Esophagus muscularis mucosa (tissue), 4 donors: ENCODE results near the gene RMI2. TPM values are rescaled to one million over a fixed set of nuclear protein-coding genes. Genes with fewer than 3 reads are reported as not detected.

Experiments used
- DNase-seq: peaks from one replicate; pipeline ENCODE4 v3.0.0-alpha.2; 2017; ENCODE audit errors: extremely low spot score
- H3K27ac ChIP-seq, 4 donors: fragments of 200-600 bp; sonication (generic); replicated peaks in 1 of 4; 1 replicate in 3 of 4; 2 replicates in 1 of 4; pipeline ENCODE4 v1.5.1; 2016 to 2019; ENCODE audit warnings: mild to moderate bottlenecking in 1 of 4
- H3K27me3 ChIP-seq, 4 donors: fragments of 200-600 bp; sonication (generic); one replicate each; pipeline versions ENCODE4 v1.5.1 to v1.6.0; 2016 to 2019
- H3K36me3 ChIP-seq, 4 donors: fragments of 200-600 bp; sonication (generic); one replicate each; pipeline ENCODE4 v1.5.1; 2016 to 2019
- H3K4me1 ChIP-seq, 4 donors: fragments of 200-600 bp; sonication (generic); one replicate each; pipeline ENCODE4 v1.5.1; 2016 to 2019
- H3K4me3 ChIP-seq, 4 donors: fragments of 200-600 bp; sonication (generic); 1 replicate in 2 of 4; 2 replicates in 2 of 4; pipeline ENCODE4 v1.5.1; 2016 to 2019; ENCODE audit warnings: mild to moderate bottlenecking in 4 of 4, moderate library complexity in 1 of 4
- H3K9me3 ChIP-seq, 4 donors: fragments of 200-600 bp; sonication (generic); 1 replicate in 3 of 4; 2 replicates in 1 of 4; pipeline ENCODE4 v1.5.1; 2016 to 2019
- CTCF ChIP-seq, 3 experiments: fragments of 200-600 bp in 2 of 3; fragments of 450-650 bp in 1 of 3; sonication (generic) in 2 of 3; IDR thresholded peaks; one replicate each; pipeline ENCODE4 v1.5.1; 2017 to 2019; ENCODE audit warnings: antibody characterized with exemption in 3 of 3, mild to moderate bottlenecking in 2 of 3, moderate library complexity in 1 of 3
- EP300 ChIP-seq: sonication (generic); formaldehyde crosslinking; IDR thresholded peaks from one replicate; pipeline ENCODE4 v1.6.1; 2017; ENCODE audit warnings: antibody characterized with exemption
- POLR2A ChIP-seq: fragments of 450-650 bp; IDR thresholded peaks from one replicate; pipeline ENCODE4 v1.6.1; 2017; ENCODE audit warnings: antibody characterized with exemption, moderate library complexity, mild to moderate bottlenecking, low read depth
- POLR2AphosphoS5 ChIP-seq, 2 donors: sonication (generic); formaldehyde crosslinking; IDR thresholded peaks; one replicate each; pipeline ENCODE4 v1.6.1; 2017; ENCODE audit warnings: antibody characterized with exemption in 2 of 2
- WGBS: methylation state at CpG from one replicate; pipeline ENCODE4 v1.1.5; 2018; 5-methylcytosine and 5-hydroxymethylcytosine counted together
- intact Hi-C: fragments of 100-400 bp; cut with DNase I; formaldehyde crosslinking; loops from one replicate; pipeline ENCODE4 v1.15.1; 2023
- total RNA-seq, 4 donors: library from RNA; depleted of rRNA; stranded (reverse); fragments of >200 nt; gene quantifications; one replicate each; pipeline versions ENCODE4 v1.1.0 to v1.2.1, GENCODE V29; 2016

RMI2 gene
- total RNA-seq, 4 donors from 2014 or later = 0.29 to 1.7 (median 0.33) TPM; not detected in 1

- H3K36me3 ChIP-seq = no peaks in the 10 kb centered on the region
- H3K4me1 ChIP-seq = peaks cover 0 to 12% (median 3%) of the 10 kb centered on the region in 4 donors
- peaks cover 0 to 6% (median 0%) of the 10 kb centered on the region in 4 donors for H3K27me3 ChIP-seq
- TF ChIP-seq POLR2AphosphoS5 (IDR thresholded peaks at IDR 0.05) (no peak), POLR2A (no peak), EP300 (no peak), CTCF (IDR thresholded peaks at IDR 0.05) (no peak)
- DNase-seq = no peak
- no peaks in the 10 kb centered on the region for H3K9me3 ChIP-seq
- H3K4me3 ChIP-seq = no peak overlapping the region
- H3K27ac ChIP-seq = no peak overlapping the region
- 96% methylated on average over 5 of the region's 8 CpGs for WGBS
- intact Hi-C loops = no loop called here
These were observed 30.9 kb upstream of the RMI2 start for GRCh38 chr16:11314309-11314894.

GRCh38 chr16:11315510-11315909 lies 29.7 kb upstream of the RMI2 start:
- peaks cover 0 to 6% (median 0%) of the 10 kb centered on the region in 4 donors for H3K27me3 ChIP-seq
- intact Hi-C loops = no loop called here
- peaks cover 0 to 12% (median 3%) of the 10 kb centered on the region in 4 donors for H3K4me1 ChIP-seq
- no peak overlapping the region for H3K4me3 ChIP-seq
- H3K36me3 ChIP-seq = no peaks in the 10 kb centered on the region
- TF ChIP-seq EP300 (no peak), POLR2A (no peak), POLR2AphosphoS5 (IDR thresholded peaks at IDR 0.05) (no peak), CTCF (IDR thresholded peaks at IDR 0.05) (no peak)
- H3K9me3 ChIP-seq = no peaks in the 10 kb centered on the region
- 46% methylated on average over 12 of the region's 13 CpGs for WGBS
- DNase-seq = no peak
- H3K27ac ChIP-seq = no peak overlapping the region

- H3K27me3 ChIP-seq = peaks cover 0 to 6% (median 0%) of the 10 kb centered on the region in 4 donors
- no peak overlapping the region for H3K27ac ChIP-seq
- WGBS = 91% methylated on average over 18 of the region's 23 CpGs
- intact Hi-C loops = no loop called here
- TF ChIP-seq POLR2AphosphoS5 (IDR thresholded peaks at IDR 0.05) (no peak), EP300 (no peak), POLR2A (no peak), CTCF (IDR thresholded peaks at IDR 0.05) (no peak)
- H3K9me3 ChIP-seq = no peaks in the 10 kb centered on the region
- no peaks in the 10 kb centered on the region for H3K36me3 ChIP-seq
- H3K4me1 ChIP-seq = peaks cover 0 to 12% (median 3%) of the 10 kb centered on the region in 4 donors
- no peak overlapping the region for H3K4me3 ChIP-seq
- no peak for DNase-seq
These were observed 28.8 kb upstream of the RMI2 start for GRCh38 chr16:11316331-11317015.

- TF ChIP-seq POLR2AphosphoS5 (IDR thresholded peaks at IDR 0.05) = no peak
- TF ChIP-seq POLR2A = no peak
- TF ChIP-seq EP300 = no peak
- no peak for TF ChIP-seq CTCF (IDR thresholded peaks at IDR 0.05)
- 96% methylated on average over 8 of the region's 8 CpGs for WGBS
- no peak overlapping the region for H3K4me3 ChIP-seq
These were observed 26.4 kb upstream of the RMI2 start for GRCh38 chr16:11318817-11319216.

More at GRCh38 chr16:11318817-11319216, 26.4 kb upstream of the RMI2 start:
- no peak for DNase-seq
- intact Hi-C loops = no loop called here
- Histone ChIP-seq H3K27ac (no peak overlapping the region), H3K9me3 (no peaks in the 10 kb centered on the region), H3K4me1 (peaks cover 0 to 3% (median 0%) of the 10 kb centered on the region in 4 donors), H3K36me3 (no peaks in the 10 kb centered on the region), H3K27me3 (peaks cover 0 to 6% (median 0%) of the 10 kb centered on the region in 4 donors)
